ENCODE measurements around the gene SCYL1.

DNA sequence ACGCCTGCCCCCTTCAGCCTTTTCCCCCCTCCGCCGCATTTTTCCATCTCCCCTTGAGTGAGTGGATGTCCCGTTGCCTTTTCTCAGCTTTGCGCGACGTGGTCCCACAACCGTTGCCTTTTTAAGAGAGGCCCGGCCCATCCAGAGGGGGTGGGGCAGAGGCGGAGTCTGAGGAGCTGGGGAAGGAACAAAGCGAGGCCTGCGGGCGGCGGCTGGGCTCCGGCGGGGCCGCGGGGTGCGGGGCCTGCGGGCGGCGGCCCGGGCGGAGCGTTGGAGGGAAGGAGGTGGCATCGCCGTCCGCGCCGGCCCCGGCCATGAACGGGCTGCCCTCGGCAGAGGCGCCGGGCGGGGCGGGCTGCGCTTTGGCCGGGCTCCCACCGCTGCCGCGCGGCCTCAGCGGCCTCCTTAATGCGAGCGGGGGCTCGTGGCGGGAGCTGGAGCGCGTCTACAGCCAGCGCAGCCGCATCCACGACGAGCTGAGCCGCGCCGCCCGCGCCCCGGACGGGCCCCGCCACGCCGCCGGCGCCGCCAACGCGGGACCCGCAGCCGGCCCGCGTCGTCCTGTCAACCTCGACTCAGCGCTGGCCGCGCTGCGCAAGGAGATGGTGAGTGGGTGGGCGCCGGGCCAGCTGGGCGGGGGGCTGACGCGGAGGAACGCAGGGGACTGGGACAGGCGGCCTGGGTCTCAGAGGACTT, 47.6 kb downstream of the SCYL1 start, which contains the start of gene FAM89B:
- TF ChIP-seq, protein P1, sequence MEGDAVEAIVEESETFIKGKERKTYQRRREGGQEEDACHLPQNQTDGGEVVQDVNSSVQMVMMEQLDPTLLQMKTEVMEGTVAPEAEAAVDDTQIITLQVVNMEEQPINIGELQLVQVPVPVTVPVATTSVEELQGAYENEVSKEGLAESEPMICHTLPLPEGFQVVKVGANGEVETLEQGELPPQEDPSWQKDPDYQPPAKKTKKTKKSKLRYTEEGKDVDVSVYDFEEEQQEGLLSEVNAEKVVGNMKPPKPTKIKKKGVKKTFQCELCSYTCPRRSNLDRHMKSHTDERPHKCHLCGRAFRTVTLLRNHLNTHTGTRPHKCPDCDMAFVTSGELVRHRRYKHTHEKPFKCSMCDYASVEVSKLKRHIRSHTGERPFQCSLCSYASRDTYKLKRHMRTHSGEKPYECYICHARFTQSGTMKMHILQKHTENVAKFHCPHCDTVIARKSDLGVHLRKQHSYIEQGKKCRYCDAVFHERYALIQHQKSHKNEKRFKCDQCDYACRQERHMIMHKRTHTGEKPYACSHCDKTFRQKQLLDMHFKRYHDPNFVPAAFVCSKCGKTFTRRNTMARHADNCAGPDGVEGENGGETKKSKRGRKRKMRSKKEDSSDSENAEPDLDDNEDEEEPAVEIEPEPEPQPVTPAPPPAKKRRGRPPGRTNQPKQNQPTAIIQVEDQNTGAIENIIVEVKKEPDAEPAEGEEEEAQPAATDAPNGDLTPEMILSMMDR (IDR thresholded peaks at IDR 0.05), result no peak
- TF ChIP-seq POLR2A (IDR thresholded peaks at IDR 0.05), result peak in 3 of 4 donors; percentile 39 to 72 (median 68)
